ENCODE data around the gene SULT1A1.
"Not testable (repeated sequence)": the region's sequence is repeated elsewhere in the genome, so short reads cannot be mapped to it uniquely, and the experiment has no call there.

The SULT1A1 gene

GRCh38 chr16:28589930-28590329 is 19.9 kb downstream of the SULT1A1 start:
- DNase-seq, result no peak

GRCh38 chr16:28589069-28589468 is 20.8 kb downstream of the SULT1A1 start:
- DNase-seq, result no peak

- no peak for DNase-seq
These were observed 22.5 kb downstream of the SULT1A1 start for GRCh38 chr16:28587386-28587785.

GRCh38 chr16:28586466-28586865 is 23.4 kb downstream of the SULT1A1 start:
- DNase-seq, result no peak

GRCh38 chr16:28585674-28586073 is 24.2 kb downstream of the SULT1A1 start:
- DNase-seq, result no peak

- DNase-seq, result no peak
These were observed 29.0 kb downstream of the SULT1A1 start for GRCh38 chr16:28580726-28581315.

- no peak for DNase-seq
These were observed 34.3 kb downstream of the SULT1A1 start for GRCh38 chr16:28575446-28576109.

- no peak for DNase-seq
These were observed 34.9 kb downstream of the SULT1A1 start for GRCh38 chr16:28574925-28575324.

- DNase-seq, result no peak
These were observed 35.8 kb downstream of the SULT1A1 start for GRCh38 chr16:28573738-28574718.

GRCh38 chr16:28572696-28573510 is 36.9 kb downstream of the SULT1A1 start:
- DNase-seq, result no peak

- DNase-seq, result no peak
These were observed 39.7 kb downstream of the SULT1A1 start for GRCh38 chr16:28569968-28570752.

- no peak for DNase-seq
These were observed 40.8 kb downstream of the SULT1A1 start for GRCh38 chr16:28569021-28569420.

- no peak for DNase-seq
These were observed 42.6 kb downstream of the SULT1A1 start for GRCh38 chr16:28567292-28567691.

GRCh38 chr16:28566233-28566925 is 43.5 kb downstream of the SULT1A1 start:
- not testable (repeated sequence) for DNase-seq

- no peak for DNase-seq
These were observed 46.6 kb downstream of the SULT1A1 start for GRCh38 chr16:28563218-28563617.

- no peak for DNase-seq
These were observed 47.6 kb downstream of the SULT1A1 start for GRCh38 chr16:28562199-28562598.

GRCh38 chr16:28561557-28562187 is 48.2 kb downstream of the SULT1A1 start:
- DNase-seq, result no peak

- no peak for DNase-seq
These were observed 51.4 kb downstream of the SULT1A1 start for GRCh38 chr16:28558456-28558855.

GRCh38 chr16:28556914-28557320 is 52.9 kb downstream of the SULT1A1 start:
- no peak for DNase-seq

GRCh38 chr16:28555561-28555960 is 54.3 kb downstream of the SULT1A1 start:
- no peak for DNase-seq

Data from activated CD8-positive, alpha-beta memory T cell treated with anti-CD3 and anti-CD28 coated beads for 24 hours (primary cell).